HG03558 (cell line): ENCODE results near the gene ELOVL5.
"Not testable (repeated sequence)": the region's sequence is repeated elsewhere in the genome, so short reads cannot be mapped to it uniquely, and the experiment has no call there.

Source experiments
- ATAC-seq: cut with Tn5 transposase; IDR thresholded peaks from one replicate; pipeline ENCODE4 v1.9.1; 2021; ENCODE audit warnings: moderate number of reproducible peaks; ENCODE audit not compliant: unreplicated experiment; ENCODE audit errors: extremely low read depth

Gene ELOVL5

GRCh38 chr6:53333439-53334408 lies 15.0 kb downstream of the ELOVL5 start:
- no peak for ATAC-seq

- no peak for ATAC-seq
Measured at GRCh38 chr6:53331678-53332077, 17.1 kb downstream of the ELOVL5 start.

GRCh38 chr6:53330137-53330536 lies 18.6 kb downstream of the ELOVL5 start:
- no peak for ATAC-seq

- no peak for ATAC-seq
Measured at GRCh38 chr6:53328375-53328774, 20.4 kb downstream of the ELOVL5 start.

GRCh38 chr6:53327017-53327395 lies 21.7 kb downstream of the ELOVL5 start:
- no peak for ATAC-seq

GRCh38 chr6:53326372-53327016 lies 22.3 kb downstream of the ELOVL5 start:
- no peak for ATAC-seq

- ATAC-seq: no peak
Measured at GRCh38 chr6:53325785-53326184, 23.0 kb downstream of the ELOVL5 start.

GRCh38 chr6:53322188-53323029 lies 26.3 kb downstream of the ELOVL5 start:
- ATAC-seq: no peak

GRCh38 chr6:53321701-53322100 lies 27.0 kb downstream of the ELOVL5 start:
- ATAC-seq: no peak

- ATAC-seq: no peak
Measured at GRCh38 chr6:53320964-53321363, 27.8 kb downstream of the ELOVL5 start.

- no peak for ATAC-seq
Measured at GRCh38 chr6:53318429-53318828, 30.3 kb downstream of the ELOVL5 start.

- ATAC-seq: no peak
Measured at GRCh38 chr6:53317861-53318260, 30.9 kb downstream of the ELOVL5 start.

- not testable (repeated sequence) for ATAC-seq
Measured at GRCh38 chr6:53317299-53317698, 31.5 kb downstream of the ELOVL5 start.

GRCh38 chr6:53316142-53316541 lies 32.6 kb downstream of the ELOVL5 start:
- no peak for ATAC-seq

- ATAC-seq: no peak
Measured at GRCh38 chr6:53315086-53315724, 33.5 kb downstream of the ELOVL5 start.

- no peak for ATAC-seq
Measured at GRCh38 chr6:53313784-53314400, 34.9 kb downstream of the ELOVL5 start.

- ATAC-seq: no peak
Measured at GRCh38 chr6:53312355-53312754, 36.4 kb downstream of the ELOVL5 start.

GRCh38 chr6:53311586-53311935 lies 37.2 kb downstream of the ELOVL5 start:
- no peak for ATAC-seq

- ATAC-seq: no peak
Measured at GRCh38 chr6:53310771-53311585, 37.8 kb downstream of the ELOVL5 start.
